Stomach smooth muscle (tissue), 2 donors: ENCODE results near the gene KLHL5.

ENCODE experiments used
- H3K27ac ChIP-seq: one replicate; pipeline ENCODE4 v1.7.0; 2013; ENCODE audit warnings: mild to moderate bottlenecking, low read length, inconsistent platforms
- H3K27me3 ChIP-seq, 2 donors: one replicate each; pipeline ENCODE4 v1.7.0; 2013; ENCODE audit warnings: low read length in 2 of 2; ENCODE audit not compliant: insufficient read depth in 2 of 2, control insufficient read depth in 1 of 2
- H3K36me3 ChIP-seq, 2 donors: one replicate each; pipeline ENCODE4 v1.7.0; 2013; ENCODE audit warnings: low read length in 2 of 2; ENCODE audit not compliant: control insufficient read depth in 2 of 2, insufficient read depth in 2 of 2
- H3K4me1 ChIP-seq: one replicate; pipeline ENCODE4 v1.7.0; 2013; ENCODE audit warnings: low read length; ENCODE audit not compliant: control insufficient read depth, insufficient read depth
- H3K4me3 ChIP-seq, 2 donors: one replicate each; pipeline ENCODE4 v1.7.0; 2013; ENCODE audit warnings: low read length in 2 of 2
- H3K9ac ChIP-seq, 2 donors: one replicate each; pipeline ENCODE4 v1.7.0; 2013; ENCODE audit warnings: low read length in 2 of 2, mild to moderate bottlenecking in 1 of 2
- H3K9me3 ChIP-seq, 2 donors: one replicate each; pipeline ENCODE4 v1.7.0; 2013; ENCODE audit warnings: low read length in 2 of 2; ENCODE audit not compliant: control insufficient read depth in 2 of 2
- donor health status: healthy.
- donor health status: Pancreatic carcinoma.

The KLHL5 gene

DNA sequence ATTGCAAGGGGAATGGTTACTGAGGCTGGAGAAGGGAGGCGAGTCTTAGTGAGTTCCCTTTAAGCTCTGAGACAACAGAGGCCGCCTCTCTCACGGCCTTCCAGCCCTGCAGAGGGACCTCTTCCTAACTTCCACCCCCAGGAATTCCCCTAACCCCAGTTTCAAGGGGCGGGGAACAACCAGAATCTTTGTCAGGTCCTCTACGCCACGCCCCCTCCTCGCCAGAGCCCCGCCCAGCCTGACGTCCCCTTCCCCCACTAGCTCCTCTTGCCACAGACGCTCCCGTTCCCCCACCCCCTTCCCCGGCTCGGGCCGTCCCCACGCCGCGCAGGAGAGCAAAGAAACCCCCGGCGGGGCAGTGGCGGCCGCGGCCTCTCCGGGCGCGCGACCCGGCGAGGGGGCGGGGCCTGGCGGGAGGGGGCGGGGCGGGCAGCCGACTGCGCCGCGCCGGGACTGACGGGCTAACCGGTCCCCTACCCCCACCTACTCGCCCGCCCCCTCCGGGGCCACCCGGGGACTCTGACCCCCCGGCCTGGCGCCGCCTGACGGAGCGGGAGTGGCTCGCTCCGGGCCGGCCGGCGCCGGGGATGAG lies 17.6 kb upstream of the KLHL5 start:
- no peaks in the 10 kb centered on the region for H3K27me3 ChIP-seq
- H3K36me3 ChIP-seq, result no peaks in the 10 kb centered on the region
- H3K4me1 ChIP-seq, result peaks cover 16% of the 10 kb centered on the region
- H3K4me3 ChIP-seq, result peak overlapping the region; percentile 73 to 78
- H3K9ac ChIP-seq, result peak overlapping the region; percentile 42 to 86
- no peaks in the 10 kb centered on the region for H3K9me3 ChIP-seq
- peak overlapping the region; percentile 73 for H3K27ac ChIP-seq

DNA sequence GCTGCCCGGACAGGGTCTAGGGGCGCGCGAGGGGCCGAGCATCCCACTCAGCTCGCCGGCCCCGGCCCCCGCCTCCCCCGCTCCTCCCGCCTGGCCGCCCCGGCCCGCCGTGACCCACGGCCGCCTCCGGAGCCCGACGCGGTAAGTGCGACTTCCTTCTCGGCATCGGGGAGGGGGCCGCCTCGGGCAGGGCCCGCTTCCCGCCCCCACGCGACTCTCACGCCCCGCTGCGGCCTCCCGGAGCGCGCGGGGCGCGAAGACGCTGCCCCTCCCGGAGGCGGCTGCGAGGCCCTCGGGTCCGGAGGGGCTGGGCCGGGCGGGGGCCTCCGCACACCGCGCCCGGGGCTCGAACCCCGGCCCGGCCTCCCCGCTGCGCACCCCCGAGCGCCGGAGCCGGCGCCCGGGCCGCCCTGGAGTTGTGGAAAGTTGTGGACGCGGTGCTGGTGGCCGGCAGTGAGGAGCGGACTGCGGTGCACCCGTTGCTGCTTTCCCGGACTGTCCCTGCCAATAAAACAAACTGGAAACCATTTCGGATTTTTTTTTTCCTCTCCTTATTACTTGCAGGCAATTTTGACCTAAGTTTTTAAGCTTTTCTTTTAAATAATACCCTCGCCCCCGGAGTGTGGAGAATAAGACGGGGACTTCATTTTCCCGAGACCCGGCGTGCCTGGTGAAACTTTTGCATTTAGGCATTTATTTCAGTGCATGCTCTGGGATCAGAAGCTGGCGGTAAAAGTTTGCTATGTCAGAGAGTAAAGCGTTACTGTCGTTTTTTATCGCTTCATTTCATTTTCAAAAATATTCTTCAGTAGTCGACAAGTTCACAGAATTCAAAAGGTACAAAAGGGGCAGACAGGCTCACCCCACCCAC lies 16.8 kb upstream of the KLHL5 start:
- Histone ChIP-seq H3K27me3 (no peaks in the 10 kb centered on the region), H3K9me3 (no peaks in the 10 kb centered on the region), H3K4me1 (peaks cover 16% of the 10 kb centered on the region), H3K4me3 (peak overlapping the region; percentile 78 to 86), H3K9ac (peak overlapping the region; percentile 72 to 86), H3K36me3 (no peaks in the 10 kb centered on the region), H3K27ac (peak overlapping the region; percentile 76)

DNA sequence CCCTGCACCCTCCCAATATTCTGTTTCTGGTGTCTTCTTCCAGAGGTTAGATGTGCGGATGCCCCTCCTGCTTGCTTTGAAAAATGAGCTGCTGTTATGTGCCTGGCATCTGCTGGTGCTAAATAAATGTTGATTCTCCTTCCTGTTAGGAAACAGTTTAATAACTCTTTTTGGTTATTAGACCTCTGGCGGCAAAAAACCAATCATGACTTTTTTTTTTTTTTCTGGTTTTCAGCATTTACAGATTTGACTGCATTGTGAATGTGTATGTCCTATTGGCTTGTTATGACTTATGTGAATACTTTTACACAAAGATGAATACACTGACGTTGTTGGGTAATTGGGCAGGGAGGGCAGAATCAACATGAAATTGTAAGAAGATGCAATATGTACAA lies 16.2 kb upstream of the KLHL5 start:
- Histone ChIP-seq H3K9me3 (no peaks in the 10 kb centered on the region), H3K9ac (peak overlapping the region; percentile 72 to 86), H3K36me3 (no peaks in the 10 kb centered on the region), H3K4me3 (peak overlapping the region; percentile 78 to 86), H3K27ac (peak overlapping the region; percentile 76), H3K27me3 (no peaks in the 10 kb centered on the region), H3K4me1 (peaks cover 16% of the 10 kb centered on the region)

DNA sequence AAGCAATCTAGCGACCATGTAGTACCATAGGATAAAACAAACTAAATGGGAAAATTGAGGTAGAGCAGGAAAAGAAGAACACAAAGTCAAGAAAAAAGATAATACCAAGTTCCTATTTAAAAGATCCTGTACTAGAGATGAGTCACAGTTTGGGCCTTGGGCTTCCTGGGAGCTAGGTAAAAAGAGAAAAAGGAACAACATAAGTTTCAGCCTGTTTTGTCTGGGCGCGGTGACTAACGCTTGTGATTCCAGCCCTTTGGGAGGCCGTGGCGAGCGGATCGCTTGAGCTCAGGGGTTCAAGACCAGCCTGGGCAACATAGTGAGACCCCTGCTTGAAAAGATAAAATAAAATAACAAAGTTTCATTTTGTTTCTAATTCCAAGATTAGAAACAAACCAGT lies 15.8 kb upstream of the KLHL5 start:
- peaks cover 16% of the 10 kb centered on the region for H3K4me1 ChIP-seq

DNA sequence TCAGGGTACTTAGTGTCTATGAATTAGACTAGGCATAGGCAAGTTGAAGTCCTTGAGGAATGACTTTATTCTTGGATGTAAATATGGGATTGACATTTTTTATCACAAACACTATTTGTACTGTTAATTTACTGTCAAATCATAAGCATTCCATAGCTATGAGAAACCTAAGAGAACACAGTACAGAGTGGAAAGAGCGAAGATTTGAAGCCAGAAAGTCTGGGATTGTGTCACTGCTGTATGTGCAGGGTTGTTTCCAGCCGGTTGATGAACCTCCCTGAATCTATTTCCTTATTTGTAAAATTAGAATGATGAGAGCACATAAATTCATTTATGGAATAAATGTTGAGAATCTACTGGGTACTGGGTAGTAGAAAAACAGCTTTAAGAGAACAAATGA lies 14.4 kb upstream of the KLHL5 start:
- H3K27me3 ChIP-seq, result no peaks in the 10 kb centered on the region
- H3K9me3 ChIP-seq, result no peaks in the 10 kb centered on the region
- H3K9ac ChIP-seq, result no peak overlapping the region
- peaks cover 12% of the 10 kb centered on the region for H3K4me1 ChIP-seq
- no peak overlapping the region for H3K27ac ChIP-seq
- no peak overlapping the region for H3K4me3 ChIP-seq
- no peaks in the 10 kb centered on the region for H3K36me3 ChIP-seq

More for the DNA sequence above, 15.8 kb upstream of the KLHL5 start:
- H3K27me3 ChIP-seq, result no peaks in the 10 kb centered on the region
- H3K36me3 ChIP-seq, result no peaks in the 10 kb centered on the region
- no peaks in the 10 kb centered on the region for H3K9me3 ChIP-seq
- H3K27ac ChIP-seq, result peak overlapping the region; percentile 37
- peak overlapping the region in 1 of 2 donors; percentile 86 for H3K9ac ChIP-seq
- H3K4me3 ChIP-seq, result peak overlapping the region; percentile 78 to 86

DNA sequence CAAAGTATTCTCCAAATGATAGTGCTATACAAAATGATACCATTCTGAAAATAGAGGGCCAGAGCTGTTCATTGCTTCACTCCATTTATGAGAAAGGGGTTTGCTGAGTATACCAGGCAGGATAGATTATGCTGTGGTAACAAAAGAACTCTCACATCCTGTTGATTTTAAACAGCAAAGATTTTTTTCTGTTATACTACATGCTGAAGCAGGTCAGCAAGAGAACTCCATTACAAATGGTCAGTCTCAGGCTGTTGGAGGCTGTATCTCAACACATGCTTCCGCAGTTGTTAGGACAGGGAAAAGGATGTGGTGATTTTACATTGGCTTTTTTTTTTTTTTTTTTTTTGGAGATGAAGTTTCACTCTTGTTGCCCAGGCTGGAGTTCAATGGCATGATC lies 13.7 kb upstream of the KLHL5 start:
- peaks cover 8% of the 10 kb centered on the region for H3K4me1 ChIP-seq
- no peak overlapping the region for H3K27ac ChIP-seq

DNA sequence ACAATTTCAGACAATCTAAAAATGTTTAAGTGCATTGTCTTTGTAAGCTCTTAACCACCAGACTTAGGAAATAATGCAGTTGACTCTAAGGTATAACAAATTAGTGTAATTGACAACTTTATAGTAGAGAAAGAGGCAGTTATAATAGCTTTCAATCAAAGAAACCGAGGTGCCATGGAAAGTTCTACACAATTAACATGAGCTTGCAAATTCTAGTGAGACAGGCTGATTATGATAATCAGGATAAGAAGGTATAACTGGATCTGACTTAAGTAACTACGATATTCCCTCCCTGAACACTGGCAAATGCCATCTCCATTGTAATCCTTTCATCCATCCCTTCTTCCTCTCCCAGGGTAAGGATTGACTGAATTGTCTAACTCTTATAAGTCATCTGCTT lies 11.4 kb upstream of the KLHL5 start:
- Histone ChIP-seq H3K36me3 (no peaks in the 10 kb centered on the region), H3K4me1 (peaks cover 5% of the 10 kb centered on the region), H3K9ac (no peak overlapping the region), H3K27ac (no peak overlapping the region), H3K4me3 (no peak overlapping the region), H3K27me3 (no peaks in the 10 kb centered on the region), H3K9me3 (no peaks in the 10 kb centered on the region)

More for the DNA sequence above, 13.7 kb upstream of the KLHL5 start:
- Histone ChIP-seq H3K9me3 (no peaks in the 10 kb centered on the region), H3K36me3 (no peaks in the 10 kb centered on the region), H3K9ac (no peak overlapping the region), H3K4me3 (no peak overlapping the region), H3K27me3 (no peaks in the 10 kb centered on the region)

DNA sequence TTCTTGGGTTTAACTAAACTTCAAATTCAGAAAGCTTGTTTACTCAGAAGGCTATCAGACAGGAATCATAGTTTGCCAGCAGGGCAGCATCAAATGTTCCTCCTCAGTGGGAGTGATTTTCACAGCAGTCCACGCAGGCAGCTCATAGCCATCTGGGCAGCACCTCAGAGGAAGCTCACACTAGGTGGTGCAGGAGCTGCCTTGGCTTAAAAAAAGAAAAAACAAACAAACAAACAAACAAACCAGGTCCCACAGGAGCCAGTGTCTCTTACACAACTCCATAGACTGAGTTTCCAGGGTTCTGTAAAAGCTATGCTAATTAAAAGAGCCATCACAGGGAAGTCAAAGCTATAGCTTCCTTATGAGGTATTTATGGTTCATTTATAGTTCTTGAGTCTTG lies 10.5 kb upstream of the KLHL5 start:
- Histone ChIP-seq H3K27me3 (no peaks in the 10 kb centered on the region), H3K9me3 (no peaks in the 10 kb centered on the region), H3K4me3 (no peak overlapping the region), H3K36me3 (no peaks in the 10 kb centered on the region), H3K4me1 (peaks cover 2% of the 10 kb centered on the region), H3K9ac (no peak overlapping the region), H3K27ac (no peak overlapping the region)

DNA sequence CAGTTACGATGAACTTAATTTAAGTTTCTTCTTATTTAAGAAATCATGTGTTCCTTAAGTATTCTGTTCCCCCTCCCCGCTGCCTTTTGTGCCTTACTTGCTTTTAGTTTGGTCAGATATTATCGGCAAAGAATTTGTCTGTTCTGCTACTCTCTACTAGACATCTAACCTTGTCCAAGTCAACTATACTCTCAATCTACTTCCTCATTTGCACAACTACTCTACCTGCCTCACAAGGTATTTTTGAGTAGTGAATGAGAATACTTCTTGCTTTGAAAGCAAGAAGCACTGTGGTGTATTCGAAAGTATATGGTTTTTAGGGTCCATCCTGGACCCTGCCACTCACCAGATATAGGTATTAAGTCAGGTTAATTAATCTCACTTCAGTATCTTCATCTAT lies 8.0 kb upstream of the KLHL5 start:
- H3K4me1 ChIP-seq, result no peaks in the 10 kb centered on the region
- H3K4me3 ChIP-seq, result no peak overlapping the region
- H3K9me3 ChIP-seq, result no peaks in the 10 kb centered on the region
- H3K27me3 ChIP-seq, result no peaks in the 10 kb centered on the region
- no peaks in the 10 kb centered on the region for H3K36me3 ChIP-seq
- H3K9ac ChIP-seq, result no peak overlapping the region
- no peak overlapping the region for H3K27ac ChIP-seq

DNA sequence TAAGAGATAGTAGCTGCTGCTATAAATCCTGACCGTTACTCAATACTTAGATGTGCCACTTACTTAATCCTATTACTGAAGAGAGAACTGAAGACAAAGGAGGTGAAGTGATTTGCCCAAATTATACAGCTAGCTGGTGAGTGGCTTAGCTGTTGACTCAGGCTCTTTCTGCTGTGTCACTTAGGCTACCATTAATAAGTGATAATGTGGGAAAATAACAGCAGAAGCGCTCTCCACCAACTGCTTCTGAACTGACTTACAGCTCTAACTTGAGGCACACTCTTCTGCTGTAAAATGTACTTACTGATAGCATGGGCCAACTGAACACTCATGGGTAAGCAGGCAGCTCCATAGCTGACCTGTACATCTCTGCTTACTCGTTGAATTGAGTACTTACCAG lies 7.5 kb upstream of the KLHL5 start:
- H3K4me3 ChIP-seq, result no peak overlapping the region
- no peaks in the 10 kb centered on the region for H3K36me3 ChIP-seq
- no peaks in the 10 kb centered on the region for H3K27me3 ChIP-seq
- no peaks in the 10 kb centered on the region for H3K4me1 ChIP-seq
- no peak overlapping the region for H3K9ac ChIP-seq
- no peak overlapping the region for H3K27ac ChIP-seq
- H3K9me3 ChIP-seq, result no peaks in the 10 kb centered on the region

DNA sequence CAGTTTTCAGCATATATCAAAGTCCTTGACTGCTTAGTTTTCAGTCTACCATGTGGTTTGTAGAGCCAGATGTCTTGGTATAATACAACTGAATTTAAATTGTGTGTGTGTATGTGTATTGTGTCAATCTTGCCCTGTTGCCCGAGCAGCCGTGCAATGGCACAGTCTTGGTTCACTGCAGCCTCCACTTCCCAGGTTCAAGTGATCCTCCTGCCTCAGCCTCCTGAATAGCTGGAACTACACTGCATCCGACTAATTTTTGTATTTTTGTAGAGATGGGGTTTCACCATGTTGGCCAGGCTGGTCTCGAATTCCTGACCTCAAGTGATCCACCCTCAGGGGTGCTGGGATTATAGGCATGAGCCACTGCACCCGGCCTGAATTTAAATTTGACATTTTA lies 6.0 kb upstream of the KLHL5 start:
- no peaks in the 10 kb centered on the region for H3K27me3 ChIP-seq
- no peaks in the 10 kb centered on the region for H3K9me3 ChIP-seq
- H3K4me3 ChIP-seq, result no peak overlapping the region
- H3K4me1 ChIP-seq, result no peaks in the 10 kb centered on the region
- H3K27ac ChIP-seq, result no peak overlapping the region
- no peaks in the 10 kb centered on the region for H3K36me3 ChIP-seq
- H3K9ac ChIP-seq, result no peak overlapping the region
